GM12878 (cell line): ENCODE results near the gene RFX1. TPM values are rescaled to one million over a fixed set of nuclear protein-coding genes. Genes with fewer than 3 reads are reported as not detected.

Experiments used
- BACH1 ChIP-seq: fragments of 450-650 bp; IDR thresholded peaks from 2 replicates; pipeline ENCODE4 v1.6.1; 2017; ENCODE audit warnings: mild to moderate bottlenecking, borderline replicate concordance
- GABPA ChIP-seq: IDR thresholded peaks from 2 replicates; pipeline ENCODE4 v1.6.1; 2014; ENCODE audit warnings: antibody characterized with exemption, low read depth, mild to moderate bottlenecking, inconsistent platforms
- GATAD2B ChIP-seq: fragments of 450-650 bp; conservative IDR thresholded peaks from 2 replicates; pipeline ENCODE4 v1.6.1; 2017; ENCODE audit warnings: low read depth, mild to moderate bottlenecking, moderate library complexity
- NRF1 ChIP-seq: conservative IDR thresholded peaks from 2 replicates; pipeline ENCODE4 v1.6.1; 2011; ENCODE audit warnings: mild to moderate bottlenecking, low read depth, low read length, improper control_type of control experiment
- PAX5 ChIP-seq: IDR thresholded peaks from 2 replicates; pipeline ENCODE4 v1.6.1; 2011; ENCODE audit warnings: low read depth, low read length, borderline replicate concordance
- PAX8 ChIP-seq: fragments of 450-650 bp; IDR thresholded peaks from 2 replicates; pipeline ENCODE4 v1.6.1; 2017; ENCODE audit warnings: mild to moderate bottlenecking, moderate library complexity
- RB1 ChIP-seq: fragments of 450-650 bp; formaldehyde crosslinking; IDR thresholded peaks from 2 replicates; pipeline ENCODE4 v1.6.1; 2017; ENCODE audit warnings: mild to moderate bottlenecking, borderline replicate concordance
- REST ChIP-seq: IDR thresholded peaks from 2 replicates; pipeline ENCODE4 v1.6.1; 2012; ENCODE audit warnings: mild to moderate bottlenecking, low read depth, low read length
- RUNX3 ChIP-seq: IDR thresholded peaks from 2 replicates; pipeline ENCODE4 v1.6.1; 2012; ENCODE audit warnings: low read length, inconsistent platforms
- SMAD1 ChIP-seq: fragments of 450-650 bp; IDR thresholded peaks from 2 replicates; pipeline ENCODE4 v1.6.1; 2018; ENCODE audit warnings: mild to moderate bottlenecking, low read depth; ENCODE audit not compliant: partially characterized antibody
- SREBF1 ChIP-seq: IDR thresholded peaks from 2 replicates; pipeline ENCODE4 v1.6.1; 2012; ENCODE audit warnings: mild to moderate bottlenecking, low read length
- ZBTB40 ChIP-seq: fragments of 450-650 bp; IDR thresholded peaks from 2 replicates; pipeline ENCODE4 v1.6.1; 2016; ENCODE audit warnings: mild to moderate bottlenecking, moderate library complexity, borderline replicate concordance
- ZNF24 ChIP-seq: fragments of 450-650 bp; IDR thresholded peaks from 2 replicates; pipeline ENCODE4 v1.6.1; 2017; ENCODE audit warnings: antibody characterized with exemption, mild to moderate bottlenecking
- polyA plus RNA-seq, 11 experiments: library from polyadenylated mRNA; depleted of rRNA in 4 of 11; unstranded in 6 of 11; stranded (reverse) in 5 of 11; fragments of >200 nt; fragmentation: Nextera tagmentation in 4 of 11; fragmentation: Illumina TruSeq in 1 of 11; extraction: Ambion mirVana in 4 of 11; extraction: Trizol in 1 of 11; gene quantifications; 1 replicate in 1 of 11; 2 replicates in 10 of 11; pipeline versions ENCODE4 v1.2.1 to v1.2.3, GENCODE V29; 2011 to 2016; ENCODE audit warnings: inconsistent platforms in 2 of 11, missing spikeins in 2 of 11, low read depth in 1 of 11
- total RNA-seq, 4 experiments: library from RNA; depleted of rRNA in 3 of 4; stranded (reverse); fragments of >200 nt in 3 of 4; fragmentation: Illumina TruSeq in 1 of 4; extraction: Trizol in 1 of 4; gene quantifications; 2 replicates each; pipeline versions ENCODE4 v1.2.1 to v1.2.3, GENCODE V29; 2013 to 2021
- TF ChIP-seq, protein P1 (sequence below): fragments of 450-650 bp; formaldehyde crosslinking; IDR thresholded peaks from 2 replicates; pipeline ENCODE4 v1.4.0; 2022; ENCODE audit warnings: mild to moderate bottlenecking, moderate library complexity
- TF ChIP-seq, protein P2 (sequence below): fragments of 450-650 bp; IDR thresholded peaks from 2 replicates; pipeline ENCODE4 v1.6.1; 2018; ENCODE audit warnings: mild to moderate bottlenecking, low read depth, moderate library complexity; ENCODE audit not compliant: partially characterized antibody

Gene RFX1
- total and polyA plus RNA-seq, 10 of the 15 experiments (the other 5 are each of a cell fraction or from before 2014, with no cell fraction given) = 0.05 to 11.0 (median 1.5) TPM

- TF ChIP-seq ZBTB40 (peak; percentile 11; the same call in 1 of the 2 replicates), ZNF24 (no peak), GATAD2B (0 out of 2 replicates have a peak, but pooled peaks have one; percentile 11), GABPA (no peak; the same call in 1 of the 2 replicates), PAX5 (peak; percentile 94), REST (no peak), SREBF1 (no peak), SMAD1 (no peak), PAX8 (no peak), BACH1 (peak; percentile 58), NRF1 (peak; percentile 92), RUNX3 (peak; percentile 86), RB1 (no peak)
- TF ChIP-seq, protein P1, sequence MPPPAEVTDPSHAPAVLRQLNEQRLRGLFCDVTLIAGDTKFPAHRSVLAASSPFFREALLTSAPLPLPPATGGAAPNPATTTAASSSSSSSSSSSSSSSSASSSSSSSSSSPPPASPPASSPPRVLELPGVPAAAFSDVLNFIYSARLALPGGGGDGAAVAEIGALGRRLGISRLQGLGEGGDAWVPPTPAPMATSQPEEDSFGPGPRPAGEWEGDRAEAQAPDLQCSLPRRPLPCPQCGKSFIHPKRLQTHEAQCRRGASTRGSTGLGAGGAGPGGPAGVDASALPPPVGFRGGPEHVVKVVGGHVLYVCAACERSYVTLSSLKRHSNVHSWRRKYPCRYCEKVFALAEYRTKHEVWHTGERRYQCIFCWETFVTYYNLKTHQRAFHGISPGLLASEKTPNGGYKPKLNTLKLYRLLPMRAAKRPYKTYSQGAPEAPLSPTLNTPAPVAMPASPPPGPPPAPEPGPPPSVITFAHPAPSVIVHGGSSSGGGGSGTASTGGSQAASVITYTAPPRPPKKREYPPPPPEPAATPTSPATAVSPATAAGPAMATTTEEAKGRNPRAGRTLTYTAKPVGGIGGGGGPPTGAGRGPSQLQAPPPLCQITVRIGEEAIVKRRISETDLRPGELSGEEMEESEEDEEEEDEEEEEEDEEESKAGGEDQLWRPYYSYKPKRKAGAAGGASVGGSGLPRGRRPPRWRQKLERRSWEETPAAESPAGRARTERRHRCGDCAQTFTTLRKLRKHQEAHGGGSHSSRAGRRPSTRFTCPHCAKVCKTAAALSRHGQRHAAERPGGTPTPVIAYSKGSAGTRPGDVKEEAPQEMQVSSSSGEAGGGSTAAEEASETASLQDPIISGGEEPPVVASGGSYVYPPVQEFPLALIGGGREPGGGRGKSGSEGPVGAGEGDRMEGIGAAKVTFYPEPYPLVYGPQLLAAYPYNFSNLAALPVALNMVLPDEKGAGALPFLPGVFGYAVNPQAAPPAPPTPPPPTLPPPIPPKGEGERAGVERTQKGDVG (CRISPR knock-in tag) = no peak
- TF ChIP-seq, protein P2, sequence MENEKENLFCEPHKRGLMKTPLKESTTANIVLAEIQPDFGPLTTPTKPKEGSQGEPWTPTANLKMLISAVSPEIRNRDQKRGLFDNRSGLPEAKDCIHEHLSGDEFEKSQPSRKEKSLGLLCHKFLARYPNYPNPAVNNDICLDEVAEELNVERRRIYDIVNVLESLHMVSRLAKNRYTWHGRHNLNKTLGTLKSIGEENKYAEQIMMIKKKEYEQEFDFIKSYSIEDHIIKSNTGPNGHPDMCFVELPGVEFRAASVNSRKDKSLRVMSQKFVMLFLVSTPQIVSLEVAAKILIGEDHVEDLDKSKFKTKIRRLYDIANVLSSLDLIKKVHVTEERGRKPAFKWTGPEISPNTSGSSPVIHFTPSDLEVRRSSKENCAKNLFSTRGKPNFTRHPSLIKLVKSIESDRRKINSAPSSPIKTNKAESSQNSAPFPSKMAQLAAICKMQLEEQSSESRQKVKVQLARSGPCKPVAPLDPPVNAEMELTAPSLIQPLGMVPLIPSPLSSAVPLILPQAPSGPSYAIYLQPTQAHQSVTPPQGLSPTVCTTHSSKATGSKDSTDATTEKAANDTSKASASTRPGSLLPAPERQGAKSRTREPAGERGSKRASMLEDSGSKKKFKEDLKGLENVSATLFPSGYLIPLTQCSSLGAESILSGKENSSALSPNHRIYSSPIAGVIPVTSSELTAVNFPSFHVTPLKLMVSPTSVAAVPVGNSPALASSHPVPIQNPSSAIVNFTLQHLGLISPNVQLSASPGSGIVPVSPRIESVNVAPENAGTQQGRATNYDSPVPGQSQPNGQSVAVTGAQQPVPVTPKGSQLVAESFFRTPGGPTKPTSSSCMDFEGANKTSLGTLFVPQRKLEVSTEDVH = no peak
Measured at GRCh38 chr19:13986348-13986904, 19.7 kb downstream of the RFX1 start (continued).
